H1 (cell line): ENCODE results near the gene ASAH2B. TPM values are rescaled to one million over a fixed set of nuclear protein-coding genes. Genes with fewer than 3 reads are reported as not detected.
"Not testable (repeated sequence)": the region's sequence is repeated elsewhere in the genome, so short reads cannot be mapped to it uniquely, and the experiment has no call there.

Source experiments
- CTCF ChIA-PET: fragments of 300-600 bp; sonication (Branson Sonifier 250); formaldehyde crosslinking; loops from one replicate; lab custom pipeline; 2021; ENCODE audit not compliant: partially characterized antibody; lab: Charles Lee
- POLR2A ChIA-PET: fragments of 300-600 bp; sonication (Branson Sonifier 250); formaldehyde crosslinking; loops from one replicate; lab custom pipeline; 2021; ENCODE audit warnings: inconsistent platforms; ENCODE audit not compliant: partially characterized antibody; lab: Charles Lee
- DNase-seq, 2 experiments: peaks; one replicate each; pipeline versions ENCODE4 v3.0.0 to v3.0.0-alpha.2; 2010 to 2022; ENCODE audit warnings: low spot score in 2 of 2, low read depth in 1 of 2, mixed read lengths in 1 of 2
- FAIRE-seq: peaks from 2 replicates; lab custom pipeline; 2011; peaks lifted over from hg19 to GRCh38; lab: Jason Lieb, UNC
- H2AFZ ChIP-seq: 2 replicates; pipeline ENCODE4 v1.8.1; 2012; ENCODE audit warnings: low read length, inconsistent platforms
- H2AK5ac ChIP-seq: 2 replicates; pipeline ENCODE4 v1.6.1; 2013; ENCODE audit warnings: low read depth, low read length
- H2BK120ac ChIP-seq: replicated peaks from 2 replicates; pipeline ENCODE3; 2013; ENCODE audit warnings: low read depth, low read length, inconsistent platforms
- H2BK12ac ChIP-seq: 2 replicates; pipeline ENCODE4 v1.6.1; 2013; ENCODE audit warnings: low read depth, low read length
- H2BK15ac ChIP-seq: 2 replicates; pipeline ENCODE4 v1.6.1; 2013; ENCODE audit warnings: low read length
- H2BK20ac ChIP-seq: 2 replicates; pipeline ENCODE4 v1.6.1; 2013; ENCODE audit warnings: low read length
- H2BK5ac ChIP-seq: 2 replicates; pipeline ENCODE4 v1.6.1; 2013; ENCODE audit warnings: low read depth, low read length
- H3K14ac ChIP-seq: 2 replicates; pipeline ENCODE4 v1.6.1; 2013; ENCODE audit warnings: inconsistent platforms; ENCODE audit not compliant: insufficient read length
- H3K18ac ChIP-seq: 2 replicates; pipeline ENCODE4 v1.6.1; 2013; ENCODE audit warnings: low read length; ENCODE audit errors: extremely low read depth
- H3K23ac ChIP-seq: 2 replicates; pipeline ENCODE4 v1.6.1; 2013; ENCODE audit warnings: inconsistent platforms; ENCODE audit not compliant: insufficient read length
- H3K23me2 ChIP-seq: 2 replicates; pipeline ENCODE4 v1.6.1; 2013; ENCODE audit warnings: low read depth, low read length
- H3K27ac ChIP-seq: 2 replicates; pipeline ENCODE4 v1.6.1; 2011; ENCODE audit warnings: low read depth, low read length, inconsistent platforms
- H3K27me3 ChIP-seq, 4 experiments: replicated peaks in 1 of 4; 1 replicate in 1 of 4; 2 replicates in 3 of 4; pipeline versions ENCODE4 v1.6.1 to v1.8.1; 2011 to 2013; ENCODE audit warnings: low read length in 3 of 4, mild to moderate bottlenecking in 3 of 4, inconsistent platforms in 2 of 4, mixed read lengths in 2 of 4, moderate library complexity in 1 of 4; ENCODE audit not compliant: control insufficient read depth in 3 of 4, insufficient read depth in 3 of 4; ENCODE audit errors: extremely low read depth in 1 of 4
- H3K36me3 ChIP-seq, 4 experiments: 2 replicates each; pipeline versions ENCODE4 v1.6.1 to v1.8.1; 2011 to 2013; ENCODE audit warnings: mild to moderate bottlenecking in 4 of 4, low read length in 3 of 4, moderate library complexity in 2 of 4, control low read depth in 1 of 4, inconsistent platforms in 1 of 4; ENCODE audit not compliant: insufficient read depth in 4 of 4, control insufficient read depth in 2 of 4
- H3K4ac ChIP-seq: replicated peaks from 2 replicates; pipeline ENCODE3; 2013; ENCODE audit warnings: low read length, low read depth, mixed read lengths, inconsistent platforms; ENCODE audit not compliant: insufficient read length
- H3K4me1 ChIP-seq, 4 experiments: replicated peaks in 1 of 4; 1 replicate in 1 of 4; 2 replicates in 3 of 4; pipeline versions ENCODE4 v1.6.1 to v1.8.1; 2011 to 2013; ENCODE audit warnings: low read length in 3 of 4, inconsistent platforms in 2 of 4, mixed read lengths in 1 of 4; ENCODE audit not compliant: insufficient read depth in 4 of 4, control insufficient read depth in 3 of 4
- H3K4me2 ChIP-seq, 2 experiments: 2 replicates each; pipeline versions ENCODE4 v1.6.1 to v1.8.1; 2011 to 2013; ENCODE audit warnings: low read depth in 2 of 2, low read length in 2 of 2, control low read depth in 1 of 2, inconsistent platforms in 1 of 2, mild to moderate bottlenecking in 1 of 2; ENCODE audit not compliant: insufficient read depth in 1 of 2
- H3K4me3 ChIP-seq, 4 experiments: fragments of 200-600, 300-600 bp in 1 of 4; sonication (generic), shearing (Covaris generic), sonication (Bioruptor Twin) in 1 of 4; 2 replicates each; pipeline versions ENCODE4 v1.5.1 to v1.8.1; 2011 to 2016; ENCODE audit warnings: low read length in 4 of 4, low read depth in 3 of 4, control low read depth in 2 of 4, inconsistent platforms in 2 of 4, mild to moderate bottlenecking in 2 of 4, mixed read lengths in 1 of 4, moderate library complexity in 1 of 4; ENCODE audit not compliant: insufficient read depth in 2 of 4; ENCODE audit errors: extremely low read depth in 1 of 4
- H3K56ac ChIP-seq: replicated peaks from 2 replicates; pipeline ENCODE3; 2013; ENCODE audit warnings: low read depth, mild to moderate bottlenecking, mixed read lengths, low read length, inconsistent platforms; ENCODE audit not compliant: insufficient read length
- H3K79me1 ChIP-seq: 2 replicates; pipeline ENCODE4 v1.6.1; 2013; ENCODE audit warnings: low read depth, low read length, control low read depth
- H3K79me2 ChIP-seq, 2 experiments: 2 replicates each; pipeline versions ENCODE4 v1.6.1 to v1.8.1; 2012 to 2013; ENCODE audit warnings: low read length in 2 of 2, mild to moderate bottlenecking in 2 of 2, inconsistent platforms in 1 of 2; ENCODE audit not compliant: insufficient read depth in 2 of 2, control insufficient read depth in 1 of 2
- H3K9ac ChIP-seq, 4 experiments: replicated peaks in 1 of 4; 1 replicate in 1 of 4; 2 replicates in 3 of 4; pipeline versions ENCODE4 v1.6.1 to v1.8.1; 2011 to 2013; ENCODE audit warnings: low read depth in 3 of 4, low read length in 3 of 4, control low read depth in 2 of 4, mild to moderate bottlenecking in 2 of 4, moderate library complexity in 2 of 4, inconsistent platforms in 1 of 4; ENCODE audit errors: extremely low read depth in 1 of 4
- H3K9me3 ChIP-seq, 2 experiments: 2 replicates each; pipeline versions ENCODE4 v1.6.1 to v1.8.1; 2012 to 2013; ENCODE audit warnings: mild to moderate bottlenecking in 2 of 2, moderate library complexity in 2 of 2, control low read depth in 1 of 2, inconsistent platforms in 1 of 2, low read depth in 1 of 2, low read length in 1 of 2, mixed read lengths in 1 of 2; ENCODE audit not compliant: insufficient read depth in 2 of 2
- H4K20me1 ChIP-seq, 2 experiments: replicated peaks in 1 of 2; 2 replicates each; pipeline versions ENCODE3 to v1.8.1; 2011 to 2013; ENCODE audit warnings: inconsistent platforms in 2 of 2, low read length in 2 of 2, mild to moderate bottlenecking in 1 of 2; ENCODE audit not compliant: insufficient read depth in 2 of 2, control insufficient read depth in 1 of 2
- H4K5ac ChIP-seq: 2 replicates; pipeline ENCODE4 v1.6.1; 2013; ENCODE audit warnings: low read length, low read depth, mixed read lengths, inconsistent platforms; ENCODE audit not compliant: insufficient read length
- H4K8ac ChIP-seq: 2 replicates; pipeline ENCODE4 v1.8.0; 2013; ENCODE audit warnings: mild to moderate bottlenecking, moderate library complexity, low read length, inconsistent platforms; ENCODE audit not compliant: insufficient read depth; ENCODE audit errors: extremely low read depth
- H4K91ac ChIP-seq: replicated peaks from 2 replicates; pipeline ENCODE3; 2013; ENCODE audit warnings: low read length, mixed read lengths, inconsistent platforms; ENCODE audit not compliant: insufficient read length
- WGBS, 2 experiments: shearing (Covaris generic) in 1 of 2; methylation state at CpG; one replicate each; pipeline versions ENCODE4 v1.1.6 to v1.1.7; 2013 to 2015; ENCODE audit warnings: low lambda C conversion rate in 2 of 2, mixed read lengths in 2 of 2, inconsistent platforms in 1 of 2, low coverage in 1 of 2, missing lambda C conversion rate in 1 of 2; ENCODE audit not compliant: insufficient replicate concordance in 2 of 2, insufficient coverage in 1 of 2, insufficient read length in 1 of 2; ENCODE audit errors: extremely low coverage in 1 of 2, missing lambda C conversion rate in 1 of 2; 5-methylcytosine and 5-hydroxymethylcytosine counted together
- polyA plus RNA-seq, 7 experiments: library from polyadenylated mRNA; depleted of rRNA in 3 of 7; stranded (reverse) in 5 of 7; unstranded in 2 of 7; fragments of >200 nt in 5 of 7; fragments of 200-250 nt in 2 of 7; gene quantifications; 1 replicate in 5 of 7; 2 replicates in 1 of 7; 4 replicates in 1 of 7; pipeline versions ENCODE4 v1.2.1 to v1.2.3, GENCODE V29; 2011 to 2013; ENCODE audit warnings: missing spikeins in 2 of 7, mixed read lengths in 2 of 7
- total RNA-seq: library from RNA; stranded (reverse); fragmentation: NEBNext Ultra II Directional; extraction: Animal tissue kit (Norgen Biotek cat#: 25700); gene quantifications from 2 replicates; pipeline ENCODE4 v1.2.1, GENCODE V29; 2021

The ASAH2B gene
- total and polyA plus RNA-seq, 2 of the 8 experiments (the other 6 are each of a cell fraction or from before 2014, with no cell fraction given) = 3.6 to 4.7 TPM

GRCh38 chr10:50723812-50724211 lies 15.9 kb upstream of the ASAH2B start:
- 75% methylated on average over 5 of the region's 5 CpGs; no CpG with 5 or more reads in 1 of the 2 experiments for WGBS, 2 experiments
- H3K14ac ChIP-seq, H3K23me2 ChIP-seq, H2BK15ac ChIP-seq, POLR2A ChIA-PET, H2BK120ac ChIP-seq, H3K36me3 ChIP-seq, DNase-seq, H3K56ac ChIP-seq, H2BK20ac ChIP-seq, H4K8ac ChIP-seq, H4K5ac ChIP-seq, H2BK12ac ChIP-seq, H3K4ac ChIP-seq, H3K27me3 ChIP-seq, H3K18ac ChIP-seq, H2AFZ ChIP-seq, H4K20me1 ChIP-seq, H3K23ac ChIP-seq, H3K79me1 ChIP-seq, H3K9ac ChIP-seq, H3K4me2 ChIP-seq, H3K4me3 ChIP-seq, H3K4me1 ChIP-seq, H3K9me3 ChIP-seq, CTCF ChIA-PET, H2AK5ac ChIP-seq, H2BK5ac ChIP-seq, H3K79me2 ChIP-seq, H4K91ac ChIP-seq, H3K27ac ChIP-seq: not testable (repeated sequence)
- FAIRE-seq = peak; percentile 78

GRCh38 chr10:50728112-50728511 lies 11.6 kb upstream of the ASAH2B start:
- H2AFZ ChIP-seq, H3K18ac ChIP-seq, H3K79me1 ChIP-seq, H3K23ac ChIP-seq, H3K9me3 ChIP-seq, H3K9ac ChIP-seq, H4K8ac ChIP-seq, H2BK15ac ChIP-seq, H4K91ac ChIP-seq, DNase-seq, H4K20me1 ChIP-seq, H2BK12ac ChIP-seq, H3K23me2 ChIP-seq, H3K4ac ChIP-seq, H3K4me1 ChIP-seq, H3K56ac ChIP-seq, H3K4me3 ChIP-seq, H2BK5ac ChIP-seq, H3K14ac ChIP-seq, H3K27me3 ChIP-seq, FAIRE-seq, CTCF ChIA-PET, H4K5ac ChIP-seq, H2BK20ac ChIP-seq, POLR2A ChIA-PET, H2BK120ac ChIP-seq, H3K27ac ChIP-seq, H2AK5ac ChIP-seq, H3K36me3 ChIP-seq, H3K79me2 ChIP-seq, H3K4me2 ChIP-seq: not testable (repeated sequence)
- 73% methylated on average over 2 of the region's 2 CpGs; no CpG with 5 or more reads in 1 of the 2 experiments for WGBS, 2 experiments
